ENCODE data around the gene TMEM60. TPM values are rescaled to one million over a fixed set of nuclear protein-coding genes. Genes with fewer than 3 reads are reported as not detected.

The TMEM60 gene
- polyA plus RNA-seq, 1 donor, result 28.0 TPM

DNA sequence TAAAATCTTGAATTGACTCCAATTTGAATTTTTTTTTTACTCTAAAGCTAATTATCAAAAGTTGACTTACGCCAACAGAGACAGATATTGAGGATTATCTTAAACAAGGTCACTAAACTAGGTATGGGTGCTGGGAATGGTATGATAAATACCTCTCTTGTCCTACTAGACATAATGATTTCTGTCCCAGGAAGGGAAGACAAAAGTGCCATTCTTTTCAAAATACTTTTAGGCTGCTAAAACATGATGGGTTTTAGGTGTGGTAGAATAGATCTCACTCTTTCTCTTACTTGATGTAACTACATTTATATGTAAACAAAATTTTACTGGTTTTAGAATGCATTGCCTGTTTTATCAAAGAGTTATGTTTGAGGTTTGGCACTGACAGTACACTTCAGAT lies 15.1 kb downstream of the TMEM60 start:
- Histone ChIP-seq H3K27me3 (ENCODE audit: control insufficient read depth, insufficient read depth, low read length) (no peaks in the 10 kb centered on the region), H3K4me3 (ENCODE audit: low read length) (no peak overlapping the region)
- WGBS (ENCODE audit: insufficient coverage, low lambda C conversion rate), result no CpG with 5 or more reads among the region's 1 CpG

DNA sequence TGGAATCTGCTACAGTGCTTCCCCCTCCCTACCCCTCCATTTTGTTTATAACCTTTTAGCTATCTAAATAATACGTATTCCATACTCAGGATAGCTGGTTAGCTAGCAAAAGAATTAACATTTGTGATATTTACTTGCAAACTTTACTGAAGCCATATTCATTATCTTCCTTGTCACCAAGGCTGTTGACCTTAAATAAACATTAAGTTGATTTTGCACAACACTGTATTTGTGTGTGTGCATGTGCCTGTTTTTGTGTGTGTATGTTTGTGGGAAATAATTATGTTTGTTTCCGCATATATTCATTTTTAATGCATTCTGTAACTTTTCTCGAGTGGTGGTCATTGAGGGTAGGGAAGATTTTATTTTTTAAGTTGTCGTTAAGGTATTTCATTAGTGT lies 15.9 kb downstream of the TMEM60 start:
- 82% methylated on average over 2 of the region's 4 CpGs for WGBS (ENCODE audit: insufficient coverage, low lambda C conversion rate)
- Histone ChIP-seq H3K9me3 (ENCODE audit: control insufficient read depth, low read depth, low read length) (no peaks in the 10 kb centered on the region), H3K4me1 (ENCODE audit: control insufficient read depth, insufficient read depth, low read length) (peaks cover 2% of the 10 kb centered on the region), H3K36me3 (ENCODE audit: control insufficient read depth, insufficient read depth, low read length) (peaks cover 18% of the 10 kb centered on the region), H3K27me3 (ENCODE audit: control insufficient read depth, insufficient read depth, low read length) (no peaks in the 10 kb centered on the region), H3K27ac (ENCODE audit: low read length) (no peak overlapping the region), H3K4me3 (ENCODE audit: low read length) (no peak overlapping the region)
- DNase-seq, result no peak

More for the DNA sequence above, 15.1 kb downstream of the TMEM60 start:
- H3K27ac ChIP-seq (ENCODE audit: low read length), result peak overlapping the region; percentile 55
- DNase-seq, result no peak
- peaks cover 2% of the 10 kb centered on the region for H3K4me1 ChIP-seq (ENCODE audit: control insufficient read depth, insufficient read depth, low read length)
- no peaks in the 10 kb centered on the region for H3K9me3 ChIP-seq (ENCODE audit: control insufficient read depth, low read depth, low read length)
- H3K36me3 ChIP-seq (ENCODE audit: control insufficient read depth, insufficient read depth, low read length), result peaks cover 17% of the 10 kb centered on the region

DNA sequence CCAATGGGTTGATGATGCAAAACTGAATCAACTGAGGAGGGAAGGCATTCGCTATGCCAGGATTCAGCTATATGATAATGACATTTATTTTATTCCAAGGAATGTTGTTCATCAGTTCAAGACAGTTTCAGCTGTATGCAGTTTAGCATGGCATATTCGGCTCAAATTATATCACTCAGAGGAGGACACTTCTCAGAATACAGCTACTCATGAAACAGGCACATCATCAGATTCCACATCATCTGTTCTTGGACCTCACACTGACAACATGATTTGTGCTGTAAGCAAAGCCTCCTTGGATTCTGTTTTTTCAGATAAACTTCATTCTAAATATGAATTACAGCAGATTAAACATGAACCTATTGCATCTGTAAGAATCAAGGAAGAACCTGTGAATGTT lies 19.7 kb downstream of the TMEM60 start:
- DNase-seq, result no peak
- no CpG with 5 or more reads among the region's 2 CpGs for WGBS (ENCODE audit: insufficient coverage, low lambda C conversion rate)
- H3K4me1 ChIP-seq (ENCODE audit: control insufficient read depth, insufficient read depth, low read length), result peaks cover 2% of the 10 kb centered on the region
- H3K27me3 ChIP-seq (ENCODE audit: control insufficient read depth, insufficient read depth, low read length), result no peaks in the 10 kb centered on the region
- H3K9me3 ChIP-seq (ENCODE audit: control insufficient read depth, low read depth, low read length), result no peaks in the 10 kb centered on the region
- no peak overlapping the region for H3K4me3 ChIP-seq (ENCODE audit: low read length)
- H3K36me3 ChIP-seq (ENCODE audit: control insufficient read depth, insufficient read depth, low read length), result peaks cover 30% of the 10 kb centered on the region
- no peak overlapping the region for H3K27ac ChIP-seq (ENCODE audit: low read length)

DNA sequence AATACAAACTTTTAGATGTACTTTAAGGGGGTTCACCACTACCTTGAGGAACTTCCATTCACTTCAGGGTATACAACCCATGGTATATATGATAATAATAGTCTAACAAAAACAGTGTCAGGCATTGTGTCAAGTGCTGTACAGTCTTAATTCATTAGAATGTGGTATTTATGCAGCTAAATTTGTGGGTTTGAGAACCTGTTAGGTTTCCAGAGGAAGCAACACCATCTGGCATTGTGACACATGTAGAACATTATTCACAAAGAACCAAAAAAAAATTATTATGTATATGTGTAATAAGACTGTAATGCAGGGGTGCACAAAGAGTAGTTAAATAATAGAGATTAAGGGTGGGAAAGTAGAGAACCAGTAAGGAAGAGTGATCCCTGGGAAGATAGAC lies 26.3 kb downstream of the TMEM60 start:
- Histone ChIP-seq H3K4me3 (ENCODE audit: low read length) (no peak overlapping the region), H3K27ac (ENCODE audit: low read length) (no peak overlapping the region), H3K27me3 (ENCODE audit: control insufficient read depth, insufficient read depth, low read length) (no peaks in the 10 kb centered on the region), H3K9me3 (ENCODE audit: control insufficient read depth, low read depth, low read length) (no peaks in the 10 kb centered on the region), H3K36me3 (ENCODE audit: control insufficient read depth, insufficient read depth, low read length) (peaks cover 33% of the 10 kb centered on the region), H3K4me1 (ENCODE audit: control insufficient read depth, insufficient read depth, low read length) (no peaks in the 10 kb centered on the region)
- no peak for DNase-seq

DNA sequence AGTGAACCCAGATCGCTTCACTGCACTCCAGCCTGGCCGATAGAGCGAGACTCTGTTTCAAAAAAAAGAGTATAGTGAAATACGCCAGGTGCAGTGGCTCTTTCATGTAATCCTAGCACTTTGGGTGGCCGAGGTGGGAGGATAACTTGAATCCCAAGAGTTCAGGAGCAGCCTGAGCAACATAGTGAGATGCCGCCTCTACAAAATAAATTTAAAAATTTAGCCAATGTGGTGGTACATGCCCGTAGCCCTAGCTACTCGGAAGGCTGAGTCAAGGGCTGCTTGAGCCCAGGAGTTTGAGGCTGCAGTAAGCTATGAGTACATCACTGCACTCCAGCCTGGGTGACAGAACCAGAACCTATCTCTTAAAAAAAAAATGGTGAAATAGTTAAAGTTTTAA lies 27.9 kb downstream of the TMEM60 start:
- no peak for DNase-seq
- no CpG with 5 or more reads among the region's 8 CpGs for WGBS (ENCODE audit: insufficient coverage, low lambda C conversion rate)
- Histone ChIP-seq H3K27me3 (ENCODE audit: control insufficient read depth, insufficient read depth, low read length) (no peaks in the 10 kb centered on the region), H3K36me3 (ENCODE audit: control insufficient read depth, insufficient read depth, low read length) (peaks cover 29% of the 10 kb centered on the region), H3K4me3 (ENCODE audit: low read length) (no peak overlapping the region), H3K9me3 (ENCODE audit: control insufficient read depth, low read depth, low read length) (no peaks in the 10 kb centered on the region), H3K27ac (ENCODE audit: low read length) (no peak overlapping the region), H3K4me1 (ENCODE audit: control insufficient read depth, insufficient read depth, low read length) (peaks cover 8% of the 10 kb centered on the region)

DNA sequence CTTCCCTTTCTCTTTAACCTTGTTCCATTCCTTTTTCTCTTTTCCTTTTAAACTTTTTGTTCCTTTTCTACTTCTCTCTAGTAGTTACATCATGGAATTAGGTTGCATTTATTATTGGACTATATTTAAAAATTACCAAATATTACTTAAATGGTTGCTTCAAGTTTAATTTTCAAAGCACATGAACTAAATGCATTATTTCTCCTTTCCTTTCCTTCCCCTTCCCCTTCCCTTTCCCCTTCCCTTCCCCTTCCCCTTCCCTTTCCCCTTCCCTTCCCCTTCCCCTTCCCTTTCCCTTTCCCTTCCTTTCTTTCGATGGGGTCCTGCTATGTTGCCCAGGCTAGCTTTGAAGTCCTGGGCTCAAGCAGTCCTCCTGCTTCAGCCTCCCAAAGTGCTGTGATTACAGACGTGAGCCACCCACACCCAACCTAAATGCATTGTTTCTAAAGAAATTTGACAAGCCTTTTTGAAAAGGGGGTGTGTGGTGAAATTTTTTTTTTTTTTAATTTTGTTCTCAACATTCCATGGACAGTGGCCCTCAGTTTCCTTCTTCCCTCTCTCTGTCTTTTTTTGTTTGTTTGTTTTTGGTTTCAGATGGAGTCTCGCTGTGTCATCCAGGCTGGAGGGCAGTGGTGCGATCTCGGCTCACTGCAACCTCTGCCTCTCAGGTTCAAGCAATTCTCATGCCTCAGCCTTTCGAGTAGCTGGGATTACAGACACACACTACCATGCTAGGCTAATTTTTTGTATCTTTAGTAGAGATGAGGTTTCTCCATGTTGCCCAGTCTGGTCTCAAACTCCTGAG lies 31.2 kb downstream of the TMEM60 start:
- Histone ChIP-seq H3K27ac (ENCODE audit: low read length) (peak overlapping the region; percentile 64), H3K4me1 (ENCODE audit: control insufficient read depth, insufficient read depth, low read length) (peaks cover 8% of the 10 kb centered on the region)
- WGBS (ENCODE audit: insufficient coverage, low lambda C conversion rate), result no CpG with 5 or more reads among the region's 6 CpGs

DNA sequence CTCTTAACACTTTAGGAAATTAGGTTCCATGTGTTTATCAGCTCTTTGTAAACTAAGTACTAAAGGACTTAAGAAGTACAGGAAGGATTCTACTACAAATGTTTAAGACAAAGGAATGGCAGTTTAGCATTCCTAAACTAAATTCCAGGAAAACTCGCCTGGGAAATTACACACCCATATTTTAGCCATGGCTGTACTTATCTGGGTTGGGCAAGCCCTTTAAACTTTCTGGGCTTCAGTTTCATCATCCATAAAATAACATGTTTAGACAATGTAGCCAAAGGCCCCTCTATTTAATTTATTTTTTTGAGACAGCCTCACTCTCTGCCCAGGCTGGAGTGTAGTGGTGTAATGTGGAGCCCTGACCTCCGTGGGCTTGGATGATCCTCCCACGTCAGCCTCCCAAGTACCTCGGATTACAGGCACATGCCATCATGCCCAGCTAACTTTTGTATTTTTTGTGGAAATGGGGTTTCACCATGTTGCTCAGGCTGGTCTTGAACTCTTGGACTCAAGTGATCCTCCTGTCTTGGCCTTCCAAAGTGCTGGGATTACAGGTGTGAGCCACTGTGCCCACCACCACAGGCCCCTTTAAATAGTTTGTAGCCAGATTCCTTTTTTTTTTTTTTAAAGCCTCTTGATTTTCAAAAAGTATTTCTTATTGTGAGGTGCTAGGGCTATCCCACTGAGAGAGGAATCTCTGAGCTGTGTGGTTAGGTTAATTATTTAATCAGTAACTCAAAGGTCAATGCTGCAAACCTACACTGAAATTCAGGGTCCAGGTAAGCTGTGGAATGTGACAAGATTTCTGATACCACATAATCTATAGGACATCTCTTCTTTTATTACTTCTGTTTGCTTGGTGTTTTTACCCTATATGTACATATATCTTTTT lies 32.1 kb downstream of the TMEM60 start:
- Histone ChIP-seq H3K4me1 (ENCODE audit: control insufficient read depth, insufficient read depth, low read length) (peaks cover 8% of the 10 kb centered on the region), H3K27ac (ENCODE audit: low read length) (peak overlapping the region; percentile 64), H3K36me3 (ENCODE audit: control insufficient read depth, insufficient read depth, low read length) (peaks cover 10% of the 10 kb centered on the region), H3K9me3 (ENCODE audit: control insufficient read depth, low read depth, low read length) (no peaks in the 10 kb centered on the region), H3K4me3 (ENCODE audit: low read length) (no peak overlapping the region), H3K27me3 (ENCODE audit: control insufficient read depth, insufficient read depth, low read length) (no peaks in the 10 kb centered on the region)
- 33% methylated on average over 1 of the region's 4 CpGs for WGBS (ENCODE audit: insufficient coverage, low lambda C conversion rate)
- DNase-seq, result peak; percentile 41 to 67

More for the DNA sequence above, 31.2 kb downstream of the TMEM60 start:
- H3K4me3 ChIP-seq (ENCODE audit: low read length), result no peak overlapping the region
- no peaks in the 10 kb centered on the region for H3K9me3 ChIP-seq (ENCODE audit: control insufficient read depth, low read depth, low read length)
- H3K36me3 ChIP-seq (ENCODE audit: control insufficient read depth, insufficient read depth, low read length), result peaks cover 10% of the 10 kb centered on the region
- H3K27me3 ChIP-seq (ENCODE audit: control insufficient read depth, insufficient read depth, low read length), result no peaks in the 10 kb centered on the region
- no peak for DNase-seq

DNA sequence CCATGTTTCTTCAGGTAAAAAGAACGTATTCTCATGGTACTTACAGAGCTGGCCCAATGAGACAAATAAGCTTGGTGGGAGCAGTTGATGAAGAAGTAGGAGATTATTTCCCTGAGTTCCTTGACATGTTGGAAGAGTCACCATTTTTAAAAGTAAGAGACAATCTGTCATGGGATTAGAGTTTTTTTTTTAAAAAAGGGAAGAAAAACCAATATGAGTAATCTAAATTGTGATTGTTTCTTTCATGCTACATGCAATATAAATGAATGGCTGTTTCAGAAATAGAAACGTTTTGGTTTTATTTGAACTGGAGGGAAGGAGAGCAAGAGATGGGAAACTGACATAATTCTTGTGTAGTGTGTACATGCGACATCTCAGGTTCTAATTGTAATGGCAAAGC lies 32.8 kb downstream of the TMEM60 start:
- Histone ChIP-seq H3K9me3 (ENCODE audit: control insufficient read depth, low read depth, low read length) (no peaks in the 10 kb centered on the region), H3K4me3 (ENCODE audit: low read length) (no peak overlapping the region), H3K27me3 (ENCODE audit: control insufficient read depth, insufficient read depth, low read length) (no peaks in the 10 kb centered on the region), H3K27ac (ENCODE audit: low read length) (peak overlapping the region; percentile 64), H3K4me1 (ENCODE audit: control insufficient read depth, insufficient read depth, low read length) (peaks cover 8% of the 10 kb centered on the region), H3K36me3 (ENCODE audit: control insufficient read depth, insufficient read depth, low read length) (peaks cover 10% of the 10 kb centered on the region)
- DNase-seq, result no peak
- 29% methylated on average over 1 of the region's 3 CpGs for WGBS (ENCODE audit: insufficient coverage, low lambda C conversion rate)

DNA sequence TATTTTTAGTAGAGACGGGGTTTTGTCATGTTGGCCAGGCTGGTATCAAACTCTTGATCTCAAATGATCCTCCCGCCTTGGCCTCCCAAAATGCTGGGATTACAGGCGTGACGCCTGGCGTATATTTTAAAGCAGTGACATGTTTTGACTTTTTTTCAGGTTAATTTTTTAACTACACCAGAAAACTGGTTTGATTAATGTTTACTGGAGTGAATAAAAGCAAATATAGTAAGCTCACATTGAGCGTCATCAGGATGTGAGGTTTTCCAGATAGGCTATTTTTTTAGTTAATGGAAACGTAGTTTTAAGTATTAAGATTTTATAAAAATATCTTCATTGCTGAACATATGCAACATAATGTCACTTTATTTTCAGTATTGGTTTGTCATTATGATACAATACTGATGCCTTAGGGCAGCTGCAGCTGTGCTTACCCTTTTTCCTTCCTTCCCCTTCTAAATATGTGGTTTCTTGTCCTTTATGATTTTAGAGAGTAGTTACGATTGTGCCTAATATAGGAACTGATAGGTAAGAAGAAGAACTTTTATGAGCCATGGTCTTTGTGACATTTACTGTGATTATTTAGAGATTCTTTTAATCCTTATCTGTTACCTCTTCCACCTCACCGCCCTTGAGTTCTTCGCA lies 37.3 kb downstream of the TMEM60 start:
- peaks cover 4% of the 10 kb centered on the region for H3K36me3 ChIP-seq (ENCODE audit: control insufficient read depth, insufficient read depth, low read length)
- H3K9me3 ChIP-seq (ENCODE audit: control insufficient read depth, low read depth, low read length), result no peaks in the 10 kb centered on the region
- 92% methylated on average over 3 of the region's 10 CpGs for WGBS (ENCODE audit: insufficient coverage, low lambda C conversion rate)
- peaks cover 3% of the 10 kb centered on the region for H3K4me1 ChIP-seq (ENCODE audit: control insufficient read depth, insufficient read depth, low read length)
- H3K4me3 ChIP-seq (ENCODE audit: low read length), result no peak overlapping the region
- DNase-seq, result no peak
- no peaks in the 10 kb centered on the region for H3K27me3 ChIP-seq (ENCODE audit: control insufficient read depth, insufficient read depth, low read length)
- no peak overlapping the region for H3K27ac ChIP-seq (ENCODE audit: low read length)

DNA sequence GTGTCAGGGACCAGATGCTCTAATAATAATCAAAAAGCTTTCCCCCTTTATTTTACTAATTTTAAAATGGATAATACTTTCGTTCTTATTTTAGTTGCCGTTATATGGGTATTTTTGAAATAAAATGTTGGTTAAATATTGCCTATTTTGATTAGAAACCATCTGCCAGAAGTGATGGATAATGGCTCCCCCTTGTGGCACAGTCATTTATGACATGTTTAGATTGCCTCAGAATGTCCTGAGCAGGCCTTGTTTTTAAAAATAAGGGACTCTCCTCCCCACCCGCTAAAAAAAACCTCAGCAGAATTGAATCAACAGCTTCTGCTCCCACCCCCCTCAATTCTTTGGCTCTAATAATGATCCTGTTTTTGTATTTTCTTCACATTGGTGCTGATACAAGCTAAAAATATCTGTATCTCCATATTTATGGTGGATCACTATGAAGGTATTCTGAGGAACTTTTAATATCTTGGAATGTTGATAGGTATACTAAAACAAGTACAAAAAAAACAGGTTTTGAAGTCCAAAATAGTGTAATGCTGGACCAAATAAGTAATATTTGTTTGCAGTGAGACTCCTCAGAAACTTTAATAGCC lies 38.8 kb downstream of the TMEM60 start:
- H3K4me1 ChIP-seq (ENCODE audit: control insufficient read depth, insufficient read depth, low read length), result no peaks in the 10 kb centered on the region
- no CpG with 5 or more reads among the region's 3 CpGs for WGBS (ENCODE audit: insufficient coverage, low lambda C conversion rate)
- no peak overlapping the region for H3K27ac ChIP-seq (ENCODE audit: low read length)
- peak; percentile 30 to 31 for DNase-seq
- no peaks in the 10 kb centered on the region for H3K9me3 ChIP-seq (ENCODE audit: control insufficient read depth, low read depth, low read length)
- no peak overlapping the region for H3K4me3 ChIP-seq (ENCODE audit: low read length)
- peaks cover 4% of the 10 kb centered on the region for H3K36me3 ChIP-seq (ENCODE audit: control insufficient read depth, insufficient read depth, low read length)
- H3K27me3 ChIP-seq (ENCODE audit: control insufficient read depth, insufficient read depth, low read length), result no peaks in the 10 kb centered on the region
